Activated CD8-positive, alpha-beta memory T cell treated with anti-CD3 and anti-CD28 coated beads for 1 hour (primary cell): ENCODE measurements around the gene STRN3.
"Not testable (repeated sequence)": the region's sequence is repeated elsewhere in the genome, so short reads cannot be mapped to it uniquely, and the experiment has no call there.

Experiments used
- DNase-seq, 2 donors: peaks; one replicate each; pipeline ENCODE4 v3.0.0-alpha.2; 2020; ENCODE audit warnings: low read depth in 1 of 2; ENCODE audit errors: extremely low read depth in 1 of 2

The STRN3 gene

GRCh38 chr14:31026077-31026449 lies at the start of gene STRN3:
Gene STRN3 (minus strand): TSS chr14:31026379. CDS start chr14:31026185, 194 bp downstream.
- no peak for DNase-seq

- DNase-seq = no peak
Measured at GRCh38 chr14:31075144-31075543, 49.0 kb upstream of the STRN3 start.

- no peak for DNase-seq
Measured at GRCh38 chr14:31071151-31071550, 45.0 kb upstream of the STRN3 start.

DNA sequence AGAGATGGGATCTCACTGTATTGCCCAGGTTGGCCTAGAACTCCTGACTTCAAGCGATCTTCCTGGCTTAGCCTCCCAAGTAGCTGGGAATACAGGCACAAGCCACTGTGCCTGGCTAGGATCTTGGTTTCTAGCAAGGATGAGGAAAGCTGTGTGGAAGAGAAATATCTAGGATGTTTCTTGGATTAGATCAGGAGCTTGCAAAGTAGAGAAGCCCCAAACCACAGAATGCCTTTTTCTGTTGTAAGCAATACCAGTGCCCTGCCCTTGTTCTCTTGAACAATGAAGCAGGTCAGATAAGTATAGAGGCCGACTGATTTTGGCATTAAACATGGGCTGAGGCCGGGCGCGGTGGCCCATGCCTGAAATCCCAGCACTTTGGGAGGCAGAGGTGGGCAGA lies 44.3 kb upstream of the STRN3 start:
- no peak for DNase-seq

DNA sequence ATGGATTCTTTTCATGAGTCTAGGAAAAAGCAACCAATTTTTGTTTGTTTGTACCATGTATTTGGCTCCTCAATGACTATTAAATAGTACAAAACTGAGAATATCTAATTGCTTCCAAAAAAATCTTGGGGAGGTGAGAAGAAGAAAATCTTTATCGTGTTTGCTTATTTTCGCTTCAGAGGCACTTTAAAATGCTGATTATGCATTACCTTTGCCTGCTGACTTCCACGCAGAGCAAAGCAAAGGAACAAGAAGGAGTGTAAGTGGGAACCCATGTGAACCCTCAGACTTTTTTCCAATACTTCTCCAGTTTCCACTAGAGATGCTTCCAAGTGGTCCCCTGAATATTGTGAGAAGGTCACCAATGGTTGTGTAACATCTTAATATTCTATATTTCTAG lies 43.2 kb upstream of the STRN3 start:
- DNase-seq = no peak

DNA sequence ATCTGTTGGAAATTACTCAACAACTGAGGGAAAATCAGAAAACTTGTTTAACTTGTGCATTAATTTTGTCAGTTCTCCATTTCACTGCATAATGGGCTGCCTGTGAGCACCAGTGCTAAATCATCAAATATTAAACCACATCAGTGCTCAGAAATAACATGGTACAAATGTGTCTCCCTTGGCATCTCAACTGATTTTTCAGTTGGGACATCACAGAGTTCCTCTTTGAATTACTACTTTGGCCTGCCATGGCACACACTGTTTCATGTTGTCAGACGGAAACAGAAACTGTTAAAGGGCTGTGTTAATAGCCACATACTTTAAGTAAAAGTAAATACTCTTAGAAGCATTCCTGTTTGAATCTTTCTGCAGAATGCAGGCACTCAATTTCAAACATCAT lies 42.1 kb upstream of the STRN3 start:
- DNase-seq = no peak

- not testable (repeated sequence) for DNase-seq
Measured at GRCh38 chr14:31062908-31063307, 36.7 kb upstream of the STRN3 start.

GRCh38 chr14:31060253-31060875 lies 34.2 kb upstream of the STRN3 start:
- no peak for DNase-seq

- DNase-seq = no peak
Measured at GRCh38 chr14:31059152-31059924, 33.2 kb upstream of the STRN3 start.

DNA sequence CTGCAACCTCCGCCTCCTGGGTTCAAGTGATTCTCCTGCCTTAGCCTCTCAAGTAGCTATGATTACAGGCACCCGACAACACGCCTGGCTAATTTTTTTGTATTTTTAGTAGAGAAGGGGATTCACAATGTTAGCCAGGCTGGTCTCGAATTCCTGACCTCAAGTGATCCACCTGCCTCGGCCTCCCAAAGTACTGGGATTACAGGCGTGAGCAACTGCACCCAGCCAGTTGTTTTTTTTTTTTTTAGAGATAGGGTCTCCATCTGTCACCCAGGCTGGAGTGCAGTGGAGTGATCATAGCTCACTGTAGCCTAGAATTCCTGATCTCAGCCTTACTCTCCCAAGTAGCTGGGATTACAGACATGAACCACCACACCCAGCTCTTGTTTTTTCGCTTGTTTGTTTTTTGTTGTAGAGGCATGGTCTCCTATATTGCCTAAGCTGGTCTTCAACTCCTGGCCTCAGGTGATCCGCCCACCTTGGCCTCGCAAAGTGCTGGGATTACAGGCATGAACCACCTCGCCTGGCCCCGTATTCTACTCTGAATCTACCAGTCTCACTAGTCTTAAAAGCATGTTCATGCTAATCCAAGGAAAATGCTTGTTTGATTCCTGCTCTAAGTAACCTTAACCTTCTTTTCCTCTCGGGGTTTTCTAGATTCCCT lies 31.7 kb upstream of the STRN3 start:
- DNase-seq = no peak

DNA sequence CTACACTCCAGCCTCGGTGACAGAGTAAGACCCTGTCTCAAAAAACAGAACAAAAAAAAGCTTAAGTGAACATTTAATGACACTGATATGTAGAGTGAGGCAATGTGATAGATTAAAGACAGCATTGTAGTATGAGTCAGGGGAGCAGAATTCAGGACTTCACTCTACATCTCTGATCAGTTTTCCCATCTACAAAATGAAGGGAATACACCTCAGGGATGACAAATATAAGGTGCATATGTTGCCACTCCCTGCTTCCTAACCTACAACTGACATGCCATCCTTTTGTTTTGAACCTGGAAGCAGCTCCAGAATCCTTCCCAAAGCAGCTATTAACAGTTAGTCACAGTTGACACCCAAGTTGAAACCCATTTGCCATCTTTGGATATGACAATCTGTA lies 30.9 kb upstream of the STRN3 start:
- no peak for DNase-seq

GRCh38 chr14:31052905-31053586 lies 26.9 kb upstream of the STRN3 start:
- DNase-seq = not testable (repeated sequence)

GRCh38 chr14:31051511-31051910 lies 25.3 kb upstream of the STRN3 start:
- no peak for DNase-seq

GRCh38 chr14:31051023-31051422 lies 24.8 kb upstream of the STRN3 start:
- no peak for DNase-seq

GRCh38 chr14:31047503-31047902 lies 21.3 kb upstream of the STRN3 start:
- no peak for DNase-seq

DNA sequence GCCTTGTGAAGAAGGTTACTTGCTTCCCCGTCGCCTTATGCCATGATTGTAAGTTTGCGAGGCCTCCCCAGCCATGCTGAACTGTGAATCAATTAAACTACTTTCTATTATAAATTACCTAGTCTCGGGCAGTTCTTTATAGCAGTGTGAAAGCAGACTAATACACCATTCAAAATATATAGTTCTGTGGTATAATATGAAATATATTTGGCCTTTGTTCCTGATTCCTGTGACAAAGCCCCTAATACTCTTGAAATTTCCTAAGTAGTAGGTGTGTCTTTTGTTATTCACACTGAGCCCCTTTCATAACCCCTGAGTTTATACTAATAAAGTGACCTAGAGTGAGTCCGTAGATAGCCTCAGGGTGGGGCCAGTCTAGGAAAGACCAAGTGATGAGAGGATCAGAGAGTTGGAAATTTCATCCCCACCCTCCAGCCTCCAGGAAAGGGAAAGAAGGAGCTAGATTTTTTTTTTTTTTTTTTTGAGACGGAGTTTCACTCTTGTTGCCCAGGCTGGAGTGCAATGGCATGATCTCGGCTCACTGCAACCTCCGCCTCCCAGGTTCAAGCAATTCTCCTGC lies 19.4 kb upstream of the STRN3 start:
- no peak for DNase-seq

GRCh38 chr14:31043379-31043778 lies 17.2 kb upstream of the STRN3 start:
- no peak for DNase-seq

DNA sequence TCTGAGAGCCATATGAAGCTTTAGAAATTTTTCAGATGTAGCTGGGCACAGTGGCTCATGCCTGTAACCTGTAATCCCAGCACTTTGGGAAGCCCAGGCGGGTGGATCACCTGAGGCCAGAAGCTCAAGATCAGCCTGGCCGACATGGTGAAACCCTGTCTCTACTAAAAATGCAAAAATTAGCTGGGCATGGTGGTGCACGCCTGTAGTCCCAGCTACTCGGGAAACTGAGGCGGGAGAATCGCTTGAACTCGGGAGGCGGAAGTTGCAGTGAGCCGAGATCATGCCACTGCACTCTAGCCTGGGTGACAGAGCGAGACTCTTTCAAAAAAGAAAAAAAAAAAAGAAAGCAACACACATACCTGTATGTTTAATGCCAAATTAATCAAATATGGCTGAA lies 16.7 kb upstream of the STRN3 start:
- not testable (repeated sequence) for DNase-seq

GRCh38 chr14:31042300-31042699 lies 16.1 kb upstream of the STRN3 start:
- DNase-seq = no peak

DNA sequence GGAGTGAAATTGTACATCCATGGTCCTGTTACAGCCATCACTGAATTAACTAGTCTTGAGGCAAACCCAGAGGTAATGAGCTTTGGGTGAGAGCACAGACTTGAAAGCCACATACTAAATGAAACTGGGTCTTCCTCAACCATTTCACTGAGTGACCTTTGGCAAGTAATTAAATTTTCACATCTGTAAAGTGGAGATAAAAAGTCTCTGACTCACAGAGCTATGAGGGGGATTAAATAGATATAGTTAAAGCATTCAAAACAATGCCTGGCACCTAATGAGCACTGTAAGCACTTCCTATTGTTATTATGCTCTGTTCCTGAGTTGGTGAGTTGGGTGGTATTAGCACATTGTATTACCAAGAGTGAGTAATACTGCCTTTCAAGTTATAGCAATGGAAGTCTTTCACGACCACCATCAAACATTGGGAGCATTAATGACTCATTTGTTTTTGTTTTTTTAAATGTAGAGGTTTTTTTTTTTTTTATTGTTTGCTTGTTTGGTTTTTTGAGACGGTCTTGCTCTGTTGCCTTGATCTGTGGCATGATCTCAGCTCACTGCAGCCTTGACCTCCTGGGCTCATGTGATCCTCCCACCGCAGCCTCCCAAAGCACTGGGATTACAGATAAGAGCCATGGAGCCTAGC lies 12.5 kb upstream of the STRN3 start:
- DNase-seq = no peak
